Activated naive CD8-positive, alpha-beta T cell treated with anti-CD3 and anti-CD28 coated beads, Interleukin-2, amount 50 U/mL, for 16 hours (primary cell): ENCODE data around the gene SPATA6.

Source experiments
- DNase-seq: peaks from one replicate; pipeline ENCODE4 v3.0.0-alpha.2; 2020; ENCODE audit warnings: low read depth, low spot score

SPATA6 gene

GRCh38 chr1:48251821-48252220, 220.2 kb downstream of the SPATA6 start:
- no peak for DNase-seq

- DNase-seq: no peak
Observed at GRCh38 chr1:48251323-48251722, 220.7 kb downstream of the SPATA6 start.

- DNase-seq: no peak
Observed at GRCh38 chr1:48250572-48250971, 221.4 kb downstream of the SPATA6 start.

- no peak for DNase-seq
Observed at GRCh38 chr1:48249868-48250267, 222.1 kb downstream of the SPATA6 start.

GRCh38 chr1:48248356-48248755, 223.6 kb downstream of the SPATA6 start:
- no peak for DNase-seq

- no peak for DNase-seq
Observed at GRCh38 chr1:48246727-48247126, 225.3 kb downstream of the SPATA6 start.
